Fibroblast of villous mesenchyme (primary cell): Measurements from ENCODE around the gene COL4A2. TPM values are rescaled to one million over a fixed set of nuclear protein-coding genes. Genes with fewer than 3 reads are reported as not detected.

Experiments
- DNase-seq: peaks from one replicate; pipeline ENCODE4 v3.0.0-alpha.2; 2010; ENCODE audit warnings: low read depth
- H3K4me3 ChIP-seq: 2 replicates; pipeline ENCODE4 v1.5.1; 2011; ENCODE audit warnings: low read depth, mild to moderate bottlenecking, low read length
- total RNA-seq: library from RNA; depleted of rRNA; stranded (reverse); fragments of >200 nt; gene quantifications from 2 replicates; pipeline ENCODE4 v1.2.3, GENCODE V29; 2012
- TF ChIP-seq, protein P1 (sequence below): IDR thresholded peaks from 2 replicates; pipeline ENCODE4 v1.5.1; 2012; ENCODE audit warnings: low read depth, mild to moderate bottlenecking, low read length; ENCODE audit not compliant: insufficient read depth

The COL4A2 gene
- total RNA-seq, 1 donor: 756 TPM

GRCh38 chr13:110533771-110534670 is 226.9 kb downstream of the COL4A2 start:
- TF ChIP-seq, protein P1, sequence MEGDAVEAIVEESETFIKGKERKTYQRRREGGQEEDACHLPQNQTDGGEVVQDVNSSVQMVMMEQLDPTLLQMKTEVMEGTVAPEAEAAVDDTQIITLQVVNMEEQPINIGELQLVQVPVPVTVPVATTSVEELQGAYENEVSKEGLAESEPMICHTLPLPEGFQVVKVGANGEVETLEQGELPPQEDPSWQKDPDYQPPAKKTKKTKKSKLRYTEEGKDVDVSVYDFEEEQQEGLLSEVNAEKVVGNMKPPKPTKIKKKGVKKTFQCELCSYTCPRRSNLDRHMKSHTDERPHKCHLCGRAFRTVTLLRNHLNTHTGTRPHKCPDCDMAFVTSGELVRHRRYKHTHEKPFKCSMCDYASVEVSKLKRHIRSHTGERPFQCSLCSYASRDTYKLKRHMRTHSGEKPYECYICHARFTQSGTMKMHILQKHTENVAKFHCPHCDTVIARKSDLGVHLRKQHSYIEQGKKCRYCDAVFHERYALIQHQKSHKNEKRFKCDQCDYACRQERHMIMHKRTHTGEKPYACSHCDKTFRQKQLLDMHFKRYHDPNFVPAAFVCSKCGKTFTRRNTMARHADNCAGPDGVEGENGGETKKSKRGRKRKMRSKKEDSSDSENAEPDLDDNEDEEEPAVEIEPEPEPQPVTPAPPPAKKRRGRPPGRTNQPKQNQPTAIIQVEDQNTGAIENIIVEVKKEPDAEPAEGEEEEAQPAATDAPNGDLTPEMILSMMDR: no peak
- H3K4me3 ChIP-seq: no peak overlapping the region
- DNase-seq: peak; percentile 23

- TF ChIP-seq, protein P1: no peak
- DNase-seq: no peak
Measured at GRCh38 chr13:110535526-110535925, 228.4 kb downstream of the COL4A2 start.

GRCh38 chr13:110536006-110536693 is 229.1 kb downstream of the COL4A2 start:
- H3K4me3 ChIP-seq: no peak overlapping the region
- TF ChIP-seq, protein P1: no peak
- no peak for DNase-seq

More at GRCh38 chr13:110535526-110535925, 228.4 kb downstream of the COL4A2 start:
- H3K4me3 ChIP-seq: no peak overlapping the region

DNA sequence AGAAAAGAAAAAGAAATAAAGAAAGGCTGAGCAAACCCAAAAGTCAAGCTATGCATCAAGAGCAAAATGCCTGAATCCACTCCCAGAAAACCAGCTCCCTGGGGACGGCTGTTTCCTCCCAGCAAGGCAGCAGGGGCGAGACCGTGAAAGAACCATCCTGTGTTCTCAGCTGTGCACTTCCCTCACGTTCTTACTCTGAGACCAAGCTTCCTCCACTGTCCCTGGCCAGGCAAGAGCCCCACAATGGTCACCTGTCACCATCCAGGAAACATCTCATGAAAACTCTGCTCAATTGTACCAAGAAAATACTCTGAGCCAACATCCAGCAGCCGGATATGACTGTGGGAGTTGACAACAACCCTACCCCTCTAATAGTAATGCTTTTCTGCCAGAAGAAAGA is 231.5 kb downstream of the COL4A2 start:
- no peak overlapping the region for H3K4me3 ChIP-seq
- TF ChIP-seq, protein P1: no peak
- DNase-seq: no peak

GRCh38 chr13:110539894-110540293 is 232.8 kb downstream of the COL4A2 start:
- no peak overlapping the region for H3K4me3 ChIP-seq
- TF ChIP-seq, protein P1: no peak
- DNase-seq: no peak

DNA sequence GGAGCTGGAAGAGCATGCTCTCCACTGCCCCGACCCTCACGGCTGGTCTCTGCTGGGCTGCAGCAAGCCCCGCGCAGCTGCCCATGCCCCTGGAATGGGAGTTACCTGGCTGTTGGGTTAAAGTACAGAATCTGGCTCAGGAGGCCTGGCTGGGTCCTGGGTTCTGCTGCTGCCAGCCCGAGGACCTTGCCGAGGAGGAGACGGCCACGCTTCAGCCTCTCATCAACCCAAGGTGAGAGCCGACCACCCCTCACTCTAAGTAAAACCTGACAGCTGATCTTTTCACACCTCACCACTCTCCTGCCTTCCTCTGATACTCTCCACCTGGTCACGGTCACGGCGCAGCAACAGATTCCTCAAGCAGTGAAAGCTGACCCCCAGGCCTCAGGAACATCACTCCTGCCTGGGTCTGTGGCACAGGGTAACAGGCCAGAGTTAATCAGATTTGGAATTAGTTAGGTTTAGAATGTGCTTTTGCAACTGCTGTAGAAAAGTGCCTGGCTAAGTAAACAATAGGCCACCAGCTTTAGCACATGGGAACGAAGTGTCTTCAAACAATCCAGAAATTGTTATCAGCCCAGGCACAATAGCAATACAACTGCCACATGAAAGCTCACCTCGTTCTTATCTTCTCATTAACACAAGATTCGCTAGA is 233.9 kb downstream of the COL4A2 start:
- TF ChIP-seq, protein P1: no peak
- no peak overlapping the region for H3K4me3 ChIP-seq

More for the DNA sequence above, 233.9 kb downstream of the COL4A2 start:
- no peak for DNase-seq
